ENCODE measurements around the gene MRPL39. TPM values are rescaled to one million over a fixed set of nuclear protein-coding genes. Genes with fewer than 3 reads are reported as not detected.

MRPL39 gene
- 21.1 and 26.9 TPM in 2 replicates for polyA plus RNA-seq (2012; rRNA removed)
- 30.2 and 43.6 TPM in 2 replicates for polyA plus RNA-seq (2012; cell fraction: cytosol; rRNA removed)
- 7.3 and 13.5 TPM in 2 replicates for polyA plus RNA-seq (2012; cell fraction: nucleus; rRNA removed)

DNA sequence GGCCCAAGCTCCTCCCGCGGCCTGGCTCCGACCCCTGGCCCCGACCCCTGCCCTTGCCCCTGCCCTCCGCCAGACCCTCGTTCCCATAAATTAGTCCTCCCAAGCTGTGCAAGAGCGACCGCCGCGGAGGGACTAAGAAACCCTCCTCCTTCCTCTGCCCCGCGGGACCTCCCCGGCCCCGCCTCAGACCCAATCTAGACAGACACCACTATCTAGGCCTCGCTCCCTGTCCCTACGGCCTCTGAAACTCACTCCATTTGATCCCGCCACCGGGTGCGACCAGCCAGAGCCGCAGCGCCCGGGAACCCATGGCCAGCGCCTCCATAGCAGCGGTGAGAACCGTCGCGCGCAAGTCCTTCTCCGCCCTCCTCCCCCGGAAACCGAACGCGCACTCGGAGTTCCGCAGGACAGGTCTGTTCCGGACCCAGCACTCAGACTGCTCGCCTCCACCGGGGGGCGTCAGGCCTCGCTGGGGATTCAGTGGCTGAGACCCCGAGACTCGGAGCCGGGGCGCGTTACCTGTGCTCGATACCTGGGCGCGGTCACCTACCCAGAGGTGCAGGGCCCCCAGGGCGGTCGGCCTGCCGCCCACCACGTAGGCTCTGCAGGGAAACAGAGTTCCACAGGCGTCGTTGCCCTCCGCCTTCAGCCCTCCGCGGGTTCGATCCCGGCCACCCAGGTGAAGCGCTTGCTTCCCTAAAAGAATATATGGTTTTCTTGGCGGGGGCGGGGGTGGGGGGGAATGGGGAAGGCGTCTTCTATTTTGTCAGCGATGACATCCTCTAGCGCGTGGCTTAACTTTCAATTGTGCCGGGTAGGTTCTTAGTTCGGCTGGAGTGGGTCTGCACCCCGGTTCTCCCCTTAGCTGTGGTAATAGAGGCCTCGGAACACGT, at the start of gene MRPL39:
Gene MRPL39, minus strand, starts transcription at position 331 of the 893 bp plus-strand sequence. Its CDS starts 6 bp downstream, at position 325.
- ChIA-PET POLR2A (interaction anchor here (0.6 kb wide), 1 partner anchor 118 kb away, joined by 4 read pairs; no protein-coding TSS in a partner anchor), CTCF (interaction anchor here (0.6 to 3.7 kb wide), 44 partner anchors 8 to 1237 kb away, joined by 3 to 75 read pairs (median 5); partner anchors contain the start of genes ATP5PF, GABPA and JAM2)
- Histone ChIP-seq H3F3A (replicated peaks; ENCODE audit: insufficient read depth) (peaks cover 3% of the 10 kb centered on the region), H3K27ac (ENCODE audit: low read depth in 2 of 2, low read length in 1 of 2) (peak within 1 kb of the TSS; percentile 80 to 88), H3K79me2 (ENCODE audit: insufficient read depth) (peaks cover 34% of the 10 kb centered on the region), H4K20me1 (ENCODE audit: insufficient read depth) (no peaks in the 10 kb centered on the region), H3K27me3 (ENCODE audit: insufficient read depth) (no peaks in the 10 kb centered on the region), H3K4me1 (ENCODE audit: control insufficient read depth in 1 of 2, insufficient read depth in 2 of 2, low read depth in 1 of 2, low read length in 1 of 2) (peaks cover 9% of the 10 kb centered on the region in 2 experiments; a peak in 3 of 4 replicates), H3K36me3 (replicated peaks in 1 of 2; ENCODE audit: control insufficient read depth in 1 of 2, insufficient read depth in 2 of 2, low read length in 1 of 2) (peaks cover 28 to 34% of the 10 kb centered on the region in 2 experiments), H3K9ac (peak within 1 kb of the TSS; percentile 80), H3K4me3 (ENCODE audit: low read depth in 2 of 2, low read length in 1 of 2) (peak within 1 kb of the TSS; percentile 94), H2AFZ (ENCODE audit: low read depth) (peak within 1 kb of the TSS; percentile 97), H3K9me3 (no peaks in the 10 kb centered on the region), H3K4me2 (peak within 1 kb of the TSS; percentile 87), H3K9me2 (no peaks in the 10 kb centered on the region)
- DNase-seq: peak; percentile 94
- WGBS (ENCODE audit: low lambda C conversion rate): 1% methylated on average over 32 of the region's 71 CpGs
- no peak; the same call in 1 of the 2 replicates for TF ChIP-seq FOXM1 (IDR thresholded peaks at IDR 0.05; ENCODE audit: low read depth)
- TF ChIP-seq RXRA (IDR thresholded peaks at IDR 0.05; ENCODE audit: borderline replicate concordance, low read depth): no peak
- peak; percentile 92 for TF ChIP-seq POLR2AphosphoS5 (IDR thresholded peaks at IDR 0.05; ENCODE audit: low read depth, low read length)
- TF ChIP-seq, protein P1, sequence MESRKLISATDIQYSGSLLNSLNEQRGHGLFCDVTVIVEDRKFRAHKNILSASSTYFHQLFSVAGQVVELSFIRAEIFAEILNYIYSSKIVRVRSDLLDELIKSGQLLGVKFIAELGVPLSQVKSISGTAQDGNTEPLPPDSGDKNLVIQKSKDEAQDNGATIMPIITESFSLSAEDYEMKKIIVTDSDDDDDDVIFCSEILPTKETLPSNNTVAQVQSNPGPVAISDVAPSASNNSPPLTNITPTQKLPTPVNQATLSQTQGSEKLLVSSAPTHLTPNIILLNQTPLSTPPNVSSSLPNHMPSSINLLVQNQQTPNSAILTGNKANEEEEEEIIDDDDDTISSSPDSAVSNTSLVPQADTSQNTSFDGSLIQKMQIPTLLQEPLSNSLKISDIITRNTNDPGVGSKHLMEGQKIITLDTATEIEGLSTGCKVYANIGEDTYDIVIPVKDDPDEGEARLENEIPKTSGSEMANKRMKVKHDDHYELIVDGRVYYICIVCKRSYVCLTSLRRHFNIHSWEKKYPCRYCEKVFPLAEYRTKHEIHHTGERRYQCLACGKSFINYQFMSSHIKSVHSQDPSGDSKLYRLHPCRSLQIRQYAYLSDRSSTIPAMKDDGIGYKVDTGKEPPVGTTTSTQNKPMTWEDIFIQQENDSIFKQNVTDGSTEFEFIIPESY (IDR thresholded peaks at IDR 0.05; ENCODE audit: borderline replicate concordance, low read depth): no peak
- TF ChIP-seq TEAD4 (IDR thresholded peaks at IDR 0.05; ENCODE audit: borderline replicate concordance, insufficient read depth): no peak
- TF ChIP-seq YY1 (IDR thresholded peaks at IDR 0.05; ENCODE audit: low read depth): peak; percentile 90
- no peak for TF ChIP-seq MEF2A (IDR thresholded peaks at IDR 0.05; ENCODE audit: borderline replicate concordance, low read depth)
- TF ChIP-seq NFIC (IDR thresholded peaks at IDR 0.05; ENCODE audit: borderline replicate concordance): no peak
- TF ChIP-seq TAF1 (IDR thresholded peaks at IDR 0.05; ENCODE audit: borderline replicate concordance, low read depth, low read length): peak; percentile 99
- peak; percentile 80 for TF ChIP-seq GABPA (IDR thresholded peaks at IDR 0.05; ENCODE audit: low read depth)
- no peak for TF ChIP-seq JUND (IDR thresholded peaks at IDR 0.05)
- TF ChIP-seq SIN3A (IDR thresholded peaks at IDR 0.05; ENCODE audit: borderline replicate concordance, low read depth, low read length): peak; percentile 90; the same call in 1 of the 2 replicates
- TF ChIP-seq FOXJ3 (CRISPR knock-in tag; IDR thresholded peaks at IDR 0.05): peak; percentile 60; the same call in 1 of the 2 replicates
- TF ChIP-seq, protein P2, sequence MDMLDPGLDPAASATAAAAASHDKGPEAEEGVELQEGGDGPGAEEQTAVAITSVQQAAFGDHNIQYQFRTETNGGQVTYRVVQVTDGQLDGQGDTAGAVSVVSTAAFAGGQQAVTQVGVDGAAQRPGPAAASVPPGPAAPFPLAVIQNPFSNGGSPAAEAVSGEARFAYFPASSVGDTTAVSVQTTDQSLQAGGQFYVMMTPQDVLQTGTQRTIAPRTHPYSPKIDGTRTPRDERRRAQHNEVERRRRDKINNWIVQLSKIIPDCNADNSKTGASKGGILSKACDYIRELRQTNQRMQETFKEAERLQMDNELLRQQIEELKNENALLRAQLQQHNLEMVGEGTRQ (IDR thresholded peaks at IDR 0.05; ENCODE audit: borderline replicate concordance, low read depth, low read length): no peak
- no peak for TF ChIP-seq EZH2phosphoT487 (IDR thresholded peaks at IDR 0.05; ENCODE audit: borderline replicate concordance, low read depth)
- TF ChIP-seq RCOR1 (IDR thresholded peaks at IDR 0.05; ENCODE audit: low read length): peak; percentile 68; the same call in 1 of the 2 replicates
- TF ChIP-seq FOSL2 (IDR thresholded peaks at IDR 0.05; ENCODE audit: borderline replicate concordance, low read depth): no peak
- peak; percentile 17; the same call in 1 of the 2 replicates for TF ChIP-seq TCF12 (IDR thresholded peaks at IDR 0.05)
- TF ChIP-seq, protein P3, sequence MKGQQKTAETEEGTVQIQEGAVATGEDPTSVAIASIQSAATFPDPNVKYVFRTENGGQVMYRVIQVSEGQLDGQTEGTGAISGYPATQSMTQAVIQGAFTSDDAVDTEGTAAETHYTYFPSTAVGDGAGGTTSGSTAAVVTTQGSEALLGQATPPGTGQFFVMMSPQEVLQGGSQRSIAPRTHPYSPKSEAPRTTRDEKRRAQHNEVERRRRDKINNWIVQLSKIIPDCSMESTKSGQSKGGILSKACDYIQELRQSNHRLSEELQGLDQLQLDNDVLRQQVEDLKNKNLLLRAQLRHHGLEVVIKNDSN (IDR thresholded peaks at IDR 0.05; ENCODE audit: borderline replicate concordance, low read depth): peak; percentile 48; the same call in 1 of the 2 replicates
- peak; percentile 88 for TF ChIP-seq CHD2 (IDR thresholded peaks at IDR 0.05; ENCODE audit: low read length, partially characterized antibody)
- TF ChIP-seq SMC3 (IDR thresholded peaks at IDR 0.05; ENCODE audit: low read depth, low read length): peak; percentile 59
- TF ChIP-seq, protein P4, sequence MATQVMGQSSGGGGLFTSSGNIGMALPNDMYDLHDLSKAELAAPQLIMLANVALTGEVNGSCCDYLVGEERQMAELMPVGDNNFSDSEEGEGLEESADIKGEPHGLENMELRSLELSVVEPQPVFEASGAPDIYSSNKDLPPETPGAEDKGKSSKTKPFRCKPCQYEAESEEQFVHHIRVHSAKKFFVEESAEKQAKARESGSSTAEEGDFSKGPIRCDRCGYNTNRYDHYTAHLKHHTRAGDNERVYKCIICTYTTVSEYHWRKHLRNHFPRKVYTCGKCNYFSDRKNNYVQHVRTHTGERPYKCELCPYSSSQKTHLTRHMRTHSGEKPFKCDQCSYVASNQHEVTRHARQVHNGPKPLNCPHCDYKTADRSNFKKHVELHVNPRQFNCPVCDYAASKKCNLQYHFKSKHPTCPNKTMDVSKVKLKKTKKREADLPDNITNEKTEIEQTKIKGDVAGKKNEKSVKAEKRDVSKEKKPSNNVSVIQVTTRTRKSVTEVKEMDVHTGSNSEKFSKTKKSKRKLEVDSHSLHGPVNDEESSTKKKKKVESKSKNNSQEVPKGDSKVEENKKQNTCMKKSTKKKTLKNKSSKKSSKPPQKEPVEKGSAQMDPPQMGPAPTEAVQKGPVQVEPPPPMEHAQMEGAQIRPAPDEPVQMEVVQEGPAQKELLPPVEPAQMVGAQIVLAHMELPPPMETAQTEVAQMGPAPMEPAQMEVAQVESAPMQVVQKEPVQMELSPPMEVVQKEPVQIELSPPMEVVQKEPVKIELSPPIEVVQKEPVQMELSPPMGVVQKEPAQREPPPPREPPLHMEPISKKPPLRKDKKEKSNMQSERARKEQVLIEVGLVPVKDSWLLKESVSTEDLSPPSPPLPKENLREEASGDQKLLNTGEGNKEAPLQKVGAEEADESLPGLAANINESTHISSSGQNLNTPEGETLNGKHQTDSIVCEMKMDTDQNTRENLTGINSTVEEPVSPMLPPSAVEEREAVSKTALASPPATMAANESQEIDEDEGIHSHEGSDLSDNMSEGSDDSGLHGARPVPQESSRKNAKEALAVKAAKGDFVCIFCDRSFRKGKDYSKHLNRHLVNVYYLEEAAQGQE (IDR thresholded peaks at IDR 0.05; ENCODE audit: low read depth, low read length): peak; percentile 76; the same call in 1 of the 2 replicates
- TF ChIP-seq RAD21 (IDR thresholded peaks at IDR 0.05; ENCODE audit: low read length): peak; percentile 48
